Liver (tissue), 9 donors: ENCODE measurements around the gene ZNF888. TPM values are rescaled to one million over a fixed set of nuclear protein-coding genes. Genes with fewer than 3 reads are reported as not detected.
A peak's percentile ranks its signal among the peaks of the same experiment; 100 is the strongest.

Experiments
- DNase-seq: peaks from one replicate; pipeline ENCODE4 v3.0.0-alpha.2; 2017; ENCODE audit warnings: low spot score
- H3K27ac ChIP-seq, 2 donors: one replicate each; pipeline ENCODE4 v1.7.0; 2013; ENCODE audit warnings: inconsistent platforms in 2 of 2, low read length in 2 of 2, control low read depth in 1 of 2, low read depth in 1 of 2, mild to moderate bottlenecking in 1 of 2
- H3K27me3 ChIP-seq, 4 donors: one replicate each; pipeline versions ENCODE4 v1.6.1 to v1.7.0; 2013; ENCODE audit warnings: low read length in 3 of 4, inconsistent platforms in 1 of 4, mild to moderate bottlenecking in 1 of 4, moderate library complexity in 1 of 4; ENCODE audit not compliant: control insufficient read depth in 4 of 4, insufficient read depth in 4 of 4
- H3K36me3 ChIP-seq, 4 donors: one replicate each; pipeline versions ENCODE4 v1.6.1 to v1.7.0; 2013; ENCODE audit warnings: low read length in 3 of 4, mild to moderate bottlenecking in 3 of 4, low read depth in 1 of 4, moderate library complexity in 1 of 4; ENCODE audit not compliant: control insufficient read depth in 4 of 4, insufficient read depth in 3 of 4
- H3K4me1 ChIP-seq, 4 donors: one replicate each; pipeline versions ENCODE4 v1.6.1 to v1.7.0; 2013; ENCODE audit warnings: low read length in 3 of 4, mild to moderate bottlenecking in 3 of 4, moderate library complexity in 1 of 4; ENCODE audit not compliant: control insufficient read depth in 4 of 4, insufficient read depth in 4 of 4
- H3K4me3 ChIP-seq, 3 donors: one replicate each; pipeline versions ENCODE4 v1.6.1 to v1.7.0; 2013; ENCODE audit warnings: low read length in 3 of 3, control low read depth in 1 of 3, low read depth in 1 of 3, mild to moderate bottlenecking in 1 of 3
- H3K9ac ChIP-seq, 2 donors: one replicate each; pipeline ENCODE4 v1.7.0; 2013; ENCODE audit warnings: low read length in 2 of 2, mild to moderate bottlenecking in 2 of 2, moderate library complexity in 2 of 2, control low read depth in 1 of 2, low read depth in 1 of 2
- H3K9me3 ChIP-seq, 4 donors: one replicate each; pipeline versions ENCODE4 v1.6.1 to v1.7.0; 2013; ENCODE audit warnings: low read length in 3 of 4; ENCODE audit not compliant: control insufficient read depth in 4 of 4
- CTCF ChIP-seq: fragments of 150-350 bp; IDR thresholded peaks from 2 replicates; pipeline ENCODE4 v1.5.1; 2017; ENCODE audit warnings: improper control_type of control experiment, low read depth, low read length; ENCODE audit not compliant: missing input control
- EGR1 ChIP-seq, 2 donors: IDR thresholded peaks; 2 replicates each; pipeline ENCODE4 v1.6.1; 2016 to 2018; ENCODE audit warnings: antibody characterized with exemption in 2 of 2, low read depth in 2 of 2
- FOXA1 ChIP-seq: IDR thresholded peaks from 2 replicates; pipeline ENCODE4 v1.6.1; 2016; ENCODE audit warnings: antibody characterized with exemption
- GABPA ChIP-seq, 2 donors: IDR thresholded peaks in 1 of 2; conservative IDR thresholded peaks in 1 of 2; 2 replicates each; pipeline ENCODE4 v1.6.1; 2016; ENCODE audit warnings: antibody characterized with exemption in 2 of 2, mild to moderate bottlenecking in 1 of 2, moderate library complexity in 1 of 2
- HNF4A ChIP-seq, 2 donors: conservative IDR thresholded peaks; 2 replicates each; pipeline ENCODE4 v1.6.1; 2016; ENCODE audit warnings: antibody characterized with exemption in 2 of 2, mild to moderate bottlenecking in 2 of 2
- HNF4G ChIP-seq: IDR thresholded peaks from 2 replicates; pipeline ENCODE4 v1.6.1; 2016; ENCODE audit warnings: antibody characterized with exemption
- JUND ChIP-seq, 2 donors: IDR thresholded peaks; 2 replicates each; pipeline ENCODE4 v1.6.1; 2016; ENCODE audit warnings: antibody characterized with exemption in 2 of 2
- NR2F2 ChIP-seq: IDR thresholded peaks from 2 replicates; pipeline ENCODE4 v1.6.1; 2016; ENCODE audit warnings: antibody characterized with exemption
- RAD21 ChIP-seq, 2 donors: IDR thresholded peaks; 2 replicates each; pipeline ENCODE4 v1.6.1; 2016; ENCODE audit warnings: antibody characterized with exemption in 2 of 2, mild to moderate bottlenecking in 2 of 2
- RXRA ChIP-seq, 2 donors: IDR thresholded peaks; 2 replicates each; pipeline ENCODE4 v1.6.1; 2017 to 2018; ENCODE audit warnings: antibody characterized with exemption in 2 of 2, mild to moderate bottlenecking in 1 of 2
- SP1 ChIP-seq: IDR thresholded peaks from 2 replicates; pipeline ENCODE4 v1.6.1; 2018; ENCODE audit warnings: antibody characterized with exemption, mild to moderate bottlenecking
- TAF1 ChIP-seq: conservative IDR thresholded peaks from 2 replicates; pipeline ENCODE4 v1.6.1; 2016; ENCODE audit warnings: antibody characterized with exemption, mild to moderate bottlenecking
- YY1 ChIP-seq: IDR thresholded peaks from 2 replicates; pipeline ENCODE4 v1.6.1; 2016; ENCODE audit warnings: antibody characterized with exemption, mild to moderate bottlenecking
- WGBS: extraction: QIAGEN DNeasy Blood & Tissue Kit; methylation state at CpG from one replicate; pipeline ENCODE4 v1.1.7; 2013; 5-methylcytosine and 5-hydroxymethylcytosine counted together
- polyA plus RNA-seq, 2 donors: library from polyadenylated mRNA; stranded (reverse) in 1 of 2; unstranded in 1 of 2; fragments of 200-250 nt in 1 of 2; fragments of >200 nt in 1 of 2; fragmentation: Nextera tagmentation in 1 of 2; extraction: Ambion mirVana in 1 of 2; gene quantifications; one replicate each; pipeline versions ENCODE4 v1.2.1 to v1.2.3, GENCODE V29; 2013 to 2015
- total RNA-seq, 2 donors: library from RNA; depleted of rRNA; stranded (reverse); fragments of >200 nt; gene quantifications; one replicate each; pipeline ENCODE4 v1.2.3, GENCODE V29; 2014
- TF ChIP-seq, protein P1 (sequence below): IDR thresholded peaks from 2 replicates; pipeline ENCODE4 v1.6.1; 2016; ENCODE audit warnings: antibody characterized with exemption, mild to moderate bottlenecking
- TF ChIP-seq, protein P2 (sequence below): IDR thresholded peaks from 2 replicates; pipeline ENCODE4 v1.6.1; 2016; ENCODE audit warnings: antibody characterized with exemption
- TF ChIP-seq, protein P3 (sequence below): IDR thresholded peaks from 2 replicates; pipeline ENCODE4 v1.6.1; 2016; ENCODE audit warnings: antibody characterized with exemption
- TF ChIP-seq, protein P4 (sequence below): IDR thresholded peaks from 2 replicates; pipeline ENCODE4 v1.6.1; 2016; ENCODE audit warnings: antibody characterized with exemption
- donor health status: healthy.
- donor health status: healthy.
- donor health status: healthy.
- donor health status: healthy.
- donor health status: healthy.

ZNF888 gene
- total and polyA plus RNA-seq, 4 donors = 0.11 to 9.0 (median 0.71) TPM

- peaks cover 1 to 9% (median 5%) of the 10 kb centered on the region in 4 donors for H3K9me3 ChIP-seq
- peak overlapping the region; percentile 31 to 61 for H3K27ac ChIP-seq
- no peak overlapping the region for H3K9ac ChIP-seq
- H3K4me3 ChIP-seq = peak overlapping the region; percentile 3 to 63 (median 54)
- no peaks in the 10 kb centered on the region for H3K27me3 ChIP-seq
- WGBS = 45% methylated on average over 24 of the region's 24 CpGs
- peaks cover 0 to 4% (median 0%) of the 10 kb centered on the region in 4 donors for H3K4me1 ChIP-seq
- no peak for TF ChIP-seq SP1
- no peak for TF ChIP-seq GABPA (IDR thresholded peaks at IDR 0.05 in 1 of 2, conservative IDR thresholded peaks at IDR 0.05 in 1 of 2)
- TF ChIP-seq HNF4A (conservative IDR thresholded peaks at IDR 0.05) = no peak
- TF ChIP-seq, protein P1, sequence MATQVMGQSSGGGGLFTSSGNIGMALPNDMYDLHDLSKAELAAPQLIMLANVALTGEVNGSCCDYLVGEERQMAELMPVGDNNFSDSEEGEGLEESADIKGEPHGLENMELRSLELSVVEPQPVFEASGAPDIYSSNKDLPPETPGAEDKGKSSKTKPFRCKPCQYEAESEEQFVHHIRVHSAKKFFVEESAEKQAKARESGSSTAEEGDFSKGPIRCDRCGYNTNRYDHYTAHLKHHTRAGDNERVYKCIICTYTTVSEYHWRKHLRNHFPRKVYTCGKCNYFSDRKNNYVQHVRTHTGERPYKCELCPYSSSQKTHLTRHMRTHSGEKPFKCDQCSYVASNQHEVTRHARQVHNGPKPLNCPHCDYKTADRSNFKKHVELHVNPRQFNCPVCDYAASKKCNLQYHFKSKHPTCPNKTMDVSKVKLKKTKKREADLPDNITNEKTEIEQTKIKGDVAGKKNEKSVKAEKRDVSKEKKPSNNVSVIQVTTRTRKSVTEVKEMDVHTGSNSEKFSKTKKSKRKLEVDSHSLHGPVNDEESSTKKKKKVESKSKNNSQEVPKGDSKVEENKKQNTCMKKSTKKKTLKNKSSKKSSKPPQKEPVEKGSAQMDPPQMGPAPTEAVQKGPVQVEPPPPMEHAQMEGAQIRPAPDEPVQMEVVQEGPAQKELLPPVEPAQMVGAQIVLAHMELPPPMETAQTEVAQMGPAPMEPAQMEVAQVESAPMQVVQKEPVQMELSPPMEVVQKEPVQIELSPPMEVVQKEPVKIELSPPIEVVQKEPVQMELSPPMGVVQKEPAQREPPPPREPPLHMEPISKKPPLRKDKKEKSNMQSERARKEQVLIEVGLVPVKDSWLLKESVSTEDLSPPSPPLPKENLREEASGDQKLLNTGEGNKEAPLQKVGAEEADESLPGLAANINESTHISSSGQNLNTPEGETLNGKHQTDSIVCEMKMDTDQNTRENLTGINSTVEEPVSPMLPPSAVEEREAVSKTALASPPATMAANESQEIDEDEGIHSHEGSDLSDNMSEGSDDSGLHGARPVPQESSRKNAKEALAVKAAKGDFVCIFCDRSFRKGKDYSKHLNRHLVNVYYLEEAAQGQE = no peak
- no peak for TF ChIP-seq RAD21 (IDR thresholded peaks at IDR 0.05)
- TF ChIP-seq, protein P2, sequence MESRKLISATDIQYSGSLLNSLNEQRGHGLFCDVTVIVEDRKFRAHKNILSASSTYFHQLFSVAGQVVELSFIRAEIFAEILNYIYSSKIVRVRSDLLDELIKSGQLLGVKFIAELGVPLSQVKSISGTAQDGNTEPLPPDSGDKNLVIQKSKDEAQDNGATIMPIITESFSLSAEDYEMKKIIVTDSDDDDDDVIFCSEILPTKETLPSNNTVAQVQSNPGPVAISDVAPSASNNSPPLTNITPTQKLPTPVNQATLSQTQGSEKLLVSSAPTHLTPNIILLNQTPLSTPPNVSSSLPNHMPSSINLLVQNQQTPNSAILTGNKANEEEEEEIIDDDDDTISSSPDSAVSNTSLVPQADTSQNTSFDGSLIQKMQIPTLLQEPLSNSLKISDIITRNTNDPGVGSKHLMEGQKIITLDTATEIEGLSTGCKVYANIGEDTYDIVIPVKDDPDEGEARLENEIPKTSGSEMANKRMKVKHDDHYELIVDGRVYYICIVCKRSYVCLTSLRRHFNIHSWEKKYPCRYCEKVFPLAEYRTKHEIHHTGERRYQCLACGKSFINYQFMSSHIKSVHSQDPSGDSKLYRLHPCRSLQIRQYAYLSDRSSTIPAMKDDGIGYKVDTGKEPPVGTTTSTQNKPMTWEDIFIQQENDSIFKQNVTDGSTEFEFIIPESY = no peak
- no peak for TF ChIP-seq TAF1
- TF ChIP-seq CTCF = no peak
- TF ChIP-seq JUND (IDR thresholded peaks at IDR 0.05) = no peak
- H3K36me3 ChIP-seq = no peaks in the 10 kb centered on the region
- DNase-seq = no peak
Measured at GRCh38 chr19:52896431-52897137, 26.6 kb downstream of the ZNF888 start.

DNA sequence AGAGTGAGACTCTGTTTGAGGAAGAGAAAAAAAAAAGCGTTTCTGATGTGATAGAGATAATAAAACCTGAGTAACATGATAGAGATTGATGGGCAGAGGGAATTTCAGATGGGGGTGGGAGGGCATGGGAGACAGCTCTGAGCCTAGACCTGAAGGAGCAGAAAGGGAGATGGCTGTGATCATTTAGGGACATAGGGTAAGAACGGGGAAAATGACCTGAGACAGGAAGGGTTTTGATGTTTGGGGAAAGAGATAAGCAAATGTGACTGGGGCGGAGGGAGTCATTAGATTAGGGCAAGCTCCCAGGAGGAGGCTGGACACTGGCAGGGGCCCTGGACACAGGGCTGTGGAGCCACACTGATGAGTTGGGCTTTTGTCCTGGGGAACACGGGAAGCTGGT is 31.9 kb downstream of the ZNF888 start:
- WGBS = 54% methylated on average over 4 of the region's 4 CpGs
- Histone ChIP-seq H3K27ac (no peak overlapping the region), H3K4me1 (no peaks in the 10 kb centered on the region), H3K9ac (no peak overlapping the region), H3K4me3 (no peak overlapping the region), H3K36me3 (no peaks in the 10 kb centered on the region), H3K27me3 (no peaks in the 10 kb centered on the region), H3K9me3 (peaks cover 2 to 20% (median 3%) of the 10 kb centered on the region in 4 donors)
- DNase-seq = no peak
- TF ChIP-seq, protein P1 = no peak
- no peak for TF ChIP-seq GABPA (IDR thresholded peaks at IDR 0.05 in 1 of 2, conservative IDR thresholded peaks at IDR 0.05 in 1 of 2)
- TF ChIP-seq RXRA (IDR thresholded peaks at IDR 0.05) = no peak
- no peak for TF ChIP-seq NR2F2
- no peak for TF ChIP-seq JUND (IDR thresholded peaks at IDR 0.05)
- TF ChIP-seq RAD21 (IDR thresholded peaks at IDR 0.05) = no peak
- TF ChIP-seq, protein P3, sequence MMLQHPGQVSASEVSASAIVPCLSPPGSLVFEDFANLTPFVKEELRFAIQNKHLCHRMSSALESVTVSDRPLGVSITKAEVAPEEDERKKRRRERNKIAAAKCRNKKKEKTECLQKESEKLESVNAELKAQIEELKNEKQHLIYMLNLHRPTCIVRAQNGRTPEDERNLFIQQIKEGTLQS = no peak
- no peak for TF ChIP-seq EGR1 (IDR thresholded peaks at IDR 0.05; ENCODE audit: low read depth in 2 of 2)
- no peak for TF ChIP-seq CTCF
- TF ChIP-seq FOXA1 = no peak
- TF ChIP-seq SP1 = no peak
- TF ChIP-seq, protein P4, sequence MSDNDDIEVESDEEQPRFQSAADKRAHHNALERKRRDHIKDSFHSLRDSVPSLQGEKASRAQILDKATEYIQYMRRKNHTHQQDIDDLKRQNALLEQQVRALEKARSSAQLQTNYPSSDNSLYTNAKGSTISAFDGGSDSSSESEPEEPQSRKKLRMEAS = no peak
- TF ChIP-seq TAF1 = no peak
- TF ChIP-seq YY1 = no peak
- TF ChIP-seq HNF4G = no peak
